ENCODE results near the gene CCR3.

CCR3 gene

DNA sequence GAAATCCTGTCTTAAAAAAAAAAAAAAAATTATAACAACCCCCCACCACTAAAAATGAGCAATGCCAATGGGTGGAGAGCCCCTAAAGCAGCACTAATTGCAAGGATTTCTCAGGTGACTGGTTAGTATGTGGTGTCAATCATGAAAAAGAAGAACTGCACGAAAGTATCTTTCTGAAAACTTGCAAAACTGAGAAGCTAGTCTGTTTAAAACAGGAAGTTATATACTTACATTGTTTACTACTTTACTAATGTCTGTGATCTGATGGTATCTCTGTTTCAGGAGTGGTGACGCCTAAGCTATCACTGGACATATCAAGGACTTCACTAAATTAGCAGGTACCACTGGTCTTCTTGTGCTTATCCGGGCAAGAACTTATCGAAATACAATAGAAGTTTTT lies at the start of gene CCR3:
CCR3 (plus strand) TSS at position 341 of the 400 bp plus-strand sequence. CDS start 22,699 bp downstream, outside the sequence.
- no peak for DNase-seq (ENCODE audit: low read depth, low spot score)
- ChIA-PET CTCF (no interaction called here), POLR2A (no interaction called here)
- H3K4me3 ChIP-seq (ENCODE audit: low read depth, low read length): no peak within 1 kb of the TSS
- TF ChIP-seq, protein P1, sequence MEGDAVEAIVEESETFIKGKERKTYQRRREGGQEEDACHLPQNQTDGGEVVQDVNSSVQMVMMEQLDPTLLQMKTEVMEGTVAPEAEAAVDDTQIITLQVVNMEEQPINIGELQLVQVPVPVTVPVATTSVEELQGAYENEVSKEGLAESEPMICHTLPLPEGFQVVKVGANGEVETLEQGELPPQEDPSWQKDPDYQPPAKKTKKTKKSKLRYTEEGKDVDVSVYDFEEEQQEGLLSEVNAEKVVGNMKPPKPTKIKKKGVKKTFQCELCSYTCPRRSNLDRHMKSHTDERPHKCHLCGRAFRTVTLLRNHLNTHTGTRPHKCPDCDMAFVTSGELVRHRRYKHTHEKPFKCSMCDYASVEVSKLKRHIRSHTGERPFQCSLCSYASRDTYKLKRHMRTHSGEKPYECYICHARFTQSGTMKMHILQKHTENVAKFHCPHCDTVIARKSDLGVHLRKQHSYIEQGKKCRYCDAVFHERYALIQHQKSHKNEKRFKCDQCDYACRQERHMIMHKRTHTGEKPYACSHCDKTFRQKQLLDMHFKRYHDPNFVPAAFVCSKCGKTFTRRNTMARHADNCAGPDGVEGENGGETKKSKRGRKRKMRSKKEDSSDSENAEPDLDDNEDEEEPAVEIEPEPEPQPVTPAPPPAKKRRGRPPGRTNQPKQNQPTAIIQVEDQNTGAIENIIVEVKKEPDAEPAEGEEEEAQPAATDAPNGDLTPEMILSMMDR (IDR thresholded peaks at IDR 0.05; ENCODE audit: insufficient read depth, low read length, missing control alignments): no peak

DNA sequence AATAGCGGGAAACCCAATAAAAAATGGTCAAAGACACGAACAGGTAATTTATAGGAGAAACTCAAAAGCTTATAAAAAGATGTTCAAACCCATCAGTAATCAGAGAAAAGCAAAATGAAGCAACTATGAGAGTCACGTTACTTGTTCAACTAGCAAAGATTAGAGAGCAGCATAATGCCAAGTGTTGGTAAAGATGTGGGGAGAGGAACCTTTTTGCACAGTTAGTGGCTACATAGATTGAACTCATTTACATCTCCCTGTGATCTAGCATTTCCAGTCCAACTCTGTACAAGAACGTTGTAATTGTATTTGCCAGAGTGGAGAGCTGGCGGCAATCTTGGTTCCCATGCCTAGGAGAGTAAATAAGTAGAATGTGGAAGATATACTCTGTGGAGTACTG lies 49.3 kb upstream of the CCR3 start:
- TF ChIP-seq, protein P1 (IDR thresholded peaks at IDR 0.05; ENCODE audit: insufficient read depth, low read length, missing control alignments): no peak
- no peak for DNase-seq (ENCODE audit: low read depth, low spot score)
- no peak overlapping the region for H3K4me3 ChIP-seq (ENCODE audit: low read depth, low read length)
- ChIA-PET POLR2A (no interaction called here), CTCF (no interaction called here)

DNA sequence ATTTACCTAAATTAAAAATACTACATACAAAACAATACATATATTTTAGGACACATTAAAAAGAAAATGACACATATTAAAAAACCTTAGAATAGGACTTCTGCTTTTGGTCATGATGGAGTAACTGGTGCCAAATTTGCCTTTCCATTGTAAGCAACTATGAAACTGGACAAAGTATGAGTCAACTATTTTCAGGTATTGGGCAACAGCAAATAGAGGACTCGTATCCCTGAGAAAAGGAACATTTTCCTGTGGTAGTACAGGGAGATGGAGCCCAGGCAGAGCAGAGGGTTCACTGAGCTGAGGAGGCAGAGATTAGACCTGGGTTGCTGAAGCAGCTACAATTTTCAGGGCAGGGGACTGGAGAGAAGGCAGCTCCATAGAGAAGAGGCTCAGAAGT lies 48.8 kb upstream of the CCR3 start:
- ChIA-PET POLR2A (no interaction called here), CTCF (no interaction called here)
- TF ChIP-seq, protein P1 (IDR thresholded peaks at IDR 0.05; ENCODE audit: insufficient read depth, low read length, missing control alignments): no peak
- DNase-seq (ENCODE audit: low read depth, low spot score): no peak
- H3K4me3 ChIP-seq (ENCODE audit: low read depth, low read length): no peak overlapping the region

DNA sequence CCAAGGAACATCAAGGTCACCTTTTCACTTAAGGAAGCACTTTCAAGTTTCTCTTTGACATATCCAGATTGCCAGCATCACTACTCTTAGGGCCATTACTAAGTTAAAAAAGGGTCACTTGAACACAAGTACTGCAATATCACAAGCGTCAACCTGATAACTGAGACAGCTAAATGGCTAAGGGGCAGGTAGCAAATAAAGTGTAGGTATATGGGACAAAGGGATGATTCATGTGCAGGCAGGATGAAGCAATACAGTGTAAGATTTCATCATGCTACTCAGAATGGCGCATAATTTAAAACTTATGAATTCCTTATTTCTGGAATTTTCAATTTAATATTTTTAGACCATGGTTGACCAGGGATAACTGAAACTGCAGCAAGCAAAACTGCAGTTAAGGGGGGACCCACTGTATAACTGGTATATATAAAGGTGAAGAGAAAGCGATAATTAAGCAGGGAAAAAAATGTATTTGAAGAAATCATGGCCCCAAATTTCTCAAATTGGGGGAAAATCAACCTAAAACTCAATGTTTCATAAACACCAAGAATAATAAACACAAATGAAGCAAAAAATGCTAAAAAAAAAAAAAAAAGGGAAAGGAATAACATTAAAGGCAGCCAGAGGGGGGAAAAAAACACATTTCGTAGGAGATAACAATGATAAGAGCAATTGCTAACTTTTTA lies 47.2 kb upstream of the CCR3 start:
- DNase-seq (ENCODE audit: low read depth, low spot score): no peak

DNA sequence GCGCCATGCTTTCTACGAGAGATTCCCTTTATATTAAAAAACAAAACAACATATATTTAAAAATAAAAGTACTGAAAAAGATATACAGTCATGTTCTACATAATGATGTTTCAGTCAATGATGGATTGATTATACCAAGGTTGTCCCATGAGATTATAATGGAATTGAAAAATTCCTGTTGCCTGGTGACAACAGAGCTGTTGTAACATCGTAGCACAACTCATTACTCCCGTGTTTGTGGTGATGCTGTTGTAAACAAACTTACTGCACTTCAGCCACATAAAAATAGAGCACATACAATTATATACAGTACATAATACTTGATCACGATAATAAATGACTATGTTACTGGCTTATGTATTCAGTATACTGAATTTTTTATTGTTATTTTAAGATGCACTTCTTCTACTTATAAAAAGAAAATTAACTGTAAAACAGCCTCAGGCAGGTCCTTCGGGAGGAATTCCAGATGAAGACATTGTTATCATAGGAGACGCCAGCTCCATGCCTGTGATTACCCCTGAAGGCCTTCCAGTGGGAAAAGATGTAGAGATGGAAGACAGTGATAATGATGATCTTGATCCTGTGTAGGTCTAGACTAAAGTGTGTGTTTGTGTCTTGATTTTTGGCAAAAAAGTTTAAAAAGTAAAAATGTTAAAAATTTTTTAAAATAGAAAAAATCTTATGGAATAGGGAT lies 45.9 kb upstream of the CCR3 start:
- POLR2A ChIA-PET: no interaction called here
- no peak overlapping the region for H3K4me3 ChIP-seq (ENCODE audit: low read depth, low read length)
- CTCF ChIA-PET: no interaction called here
- DNase-seq (ENCODE audit: low read depth, low spot score): no peak
- TF ChIP-seq, protein P1 (IDR thresholded peaks at IDR 0.05; ENCODE audit: insufficient read depth, low read length, missing control alignments): no peak

More for the DNA sequence above, 47.2 kb upstream of the CCR3 start:
- CTCF ChIA-PET: no interaction called here
- POLR2A ChIA-PET: no interaction called here
- no peak overlapping the region for H3K4me3 ChIP-seq (ENCODE audit: low read depth, low read length)
- TF ChIP-seq, protein P1 (IDR thresholded peaks at IDR 0.05; ENCODE audit: insufficient read depth, low read length, missing control alignments): no peak

DNA sequence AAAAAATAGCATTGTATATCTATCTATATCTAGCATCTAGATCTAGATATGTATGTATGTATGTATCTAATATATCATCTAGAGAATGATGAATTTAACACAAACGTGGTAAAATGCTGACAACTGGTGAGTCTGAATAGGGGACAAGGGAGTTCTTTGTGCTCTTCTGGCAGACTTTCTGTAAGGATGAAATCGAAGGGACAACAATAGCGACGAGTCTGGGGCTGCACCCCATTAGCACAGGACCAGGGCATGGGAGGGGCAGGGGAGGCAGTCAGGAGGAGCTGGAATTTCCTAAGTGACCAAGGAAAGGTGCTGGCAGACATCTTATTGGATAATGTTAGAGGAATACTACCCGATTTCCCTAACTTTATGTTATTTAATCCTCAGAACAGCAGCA lies 42.0 kb upstream of the CCR3 start:
- no peak for DNase-seq (ENCODE audit: low read depth, low spot score)
- ChIA-PET CTCF (no interaction called here), POLR2A (no interaction called here)
- TF ChIP-seq, protein P1 (IDR thresholded peaks at IDR 0.05; ENCODE audit: insufficient read depth, low read length, missing control alignments): no peak
- no peak overlapping the region for H3K4me3 ChIP-seq (ENCODE audit: low read depth, low read length)

Data from AG04449 (cell line).